ENCODE results near the gene ABI3BP. TPM values are rescaled to one million over a fixed set of nuclear protein-coding genes. Genes with fewer than 3 reads are reported as not detected.

Gene ABI3BP
- total RNA-seq, 1 donor from 2014 or later, result 2.2 TPM

GRCh38 chr3:100844063-100844936 lies 148.9 kb downstream of the ABI3BP start:
- Mint-ChIP-seq H3K27ac (no peak overlapping the region), H3K4me3 (no peak overlapping the region), H3K4me1 (peaks cover 5% of the 10 kb centered on the region), H3K36me3 (no peaks in the 10 kb centered on the region), H3K27me3 (ENCODE audit: low read depth) (peaks cover 17% of the 10 kb centered on the region), H3K9me3 (no peaks in the 10 kb centered on the region)
- no peak for DNase-seq (ENCODE audit: low spot score in 2 of 2, unreplicated experiment in 2 of 2)
- no peak for TF ChIP-seq CTCF (IDR thresholded peaks at IDR 0.05; ENCODE audit: unreplicated experiment)

- H3K36me3 Mint-ChIP-seq, result no peaks in the 10 kb centered on the region
- DNase-seq (ENCODE audit: low spot score in 2 of 2, unreplicated experiment in 2 of 2), result no peak
- no peak overlapping the region for H3K27ac Mint-ChIP-seq
- no peak for TF ChIP-seq CTCF (IDR thresholded peaks at IDR 0.05; ENCODE audit: unreplicated experiment)
- H3K27me3 Mint-ChIP-seq (ENCODE audit: low read depth), result peaks cover 19% of the 10 kb centered on the region
- no peaks in the 10 kb centered on the region for H3K9me3 Mint-ChIP-seq
- H3K4me3 Mint-ChIP-seq, result no peak overlapping the region
- no peaks in the 10 kb centered on the region for H3K4me1 Mint-ChIP-seq
These were observed 155.1 kb downstream of the ABI3BP start for GRCh38 chr3:100838157-100838556.

- Mint-ChIP-seq H3K36me3 (no peaks in the 10 kb centered on the region), H3K9me3 (no peaks in the 10 kb centered on the region), H3K4me3 (no peak overlapping the region), H3K4me1 (no peaks in the 10 kb centered on the region), H3K27me3 (ENCODE audit: low read depth) (peaks cover 31% of the 10 kb centered on the region), H3K27ac (no peak overlapping the region)
- no peak for DNase-seq (ENCODE audit: low spot score in 2 of 2, unreplicated experiment in 2 of 2)
- no peak for TF ChIP-seq CTCF (IDR thresholded peaks at IDR 0.05; ENCODE audit: unreplicated experiment)
These were observed 156.6 kb downstream of the ABI3BP start for GRCh38 chr3:100836661-100837060.

- no peak overlapping the region for H3K4me3 Mint-ChIP-seq
- H3K27ac Mint-ChIP-seq, result no peak overlapping the region
- no peaks in the 10 kb centered on the region for H3K36me3 Mint-ChIP-seq
- H3K27me3 Mint-ChIP-seq (ENCODE audit: low read depth), result peaks cover 43% of the 10 kb centered on the region
- no peak for TF ChIP-seq CTCF (IDR thresholded peaks at IDR 0.05; ENCODE audit: unreplicated experiment)
- no peaks in the 10 kb centered on the region for H3K4me1 Mint-ChIP-seq
- no peaks in the 10 kb centered on the region for H3K9me3 Mint-ChIP-seq
- no peak for DNase-seq (ENCODE audit: low spot score in 2 of 2, unreplicated experiment in 2 of 2)
These were observed 158.9 kb downstream of the ABI3BP start for GRCh38 chr3:100834332-100834731.

GRCh38 chr3:100833483-100833882 lies 159.7 kb downstream of the ABI3BP start:
- no peaks in the 10 kb centered on the region for H3K9me3 Mint-ChIP-seq
- H3K27me3 Mint-ChIP-seq (ENCODE audit: low read depth), result peaks cover 47% of the 10 kb centered on the region
- H3K4me1 Mint-ChIP-seq, result no peaks in the 10 kb centered on the region
- TF ChIP-seq CTCF (IDR thresholded peaks at IDR 0.05; ENCODE audit: unreplicated experiment), result no peak
- DNase-seq (ENCODE audit: low spot score in 2 of 2, unreplicated experiment in 2 of 2), result no peak
- H3K36me3 Mint-ChIP-seq, result no peaks in the 10 kb centered on the region
- no peak overlapping the region for H3K27ac Mint-ChIP-seq
- no peak overlapping the region for H3K4me3 Mint-ChIP-seq

All from mesothelial cell of epicardium (in vitro differentiated cells).